A549 (cell line): ENCODE measurements around the gene PLA2G2C. TPM values are rescaled to one million over a fixed set of nuclear protein-coding genes. Genes with fewer than 3 reads are reported as not detected.

ENCODE experiments used
- ATAC-seq, 2 experiments: fragments of 200-7000 bp in 1 of 2; fragments of >200 bp in 1 of 2; cut with Nextera tagmentation in 1 of 2; cut with Tn5 transposase in 1 of 2; 3 replicates each; pipeline versions ENCODE4 v1.8.0 to v1.9.1; 2018 to 2020; ENCODE audit warnings: mild to moderate bottlenecking in 1 of 2, moderate library complexity in 1 of 2
- CTCF ChIA-PET: fragments of 300-600 bp; sonication (Branson Sonifier 250); formaldehyde crosslinking; extraction: SDS; loops from one replicate; lab custom pipeline; 2021; ENCODE audit warnings: antibody characterized with exemption, inconsistent platforms; lab: Yijun Ruan, JAX
- POLR2A ChIA-PET: fragments of 350-600 bp; formaldehyde crosslinking; extraction: SDS; loops from one replicate; lab custom pipeline; 2021; ENCODE audit warnings: antibody characterized with exemption, inconsistent platforms; lab: Yijun Ruan, JAX
- DNase-seq, 2 experiments: peaks; one replicate each; pipeline versions ENCODE4 v3.0.0 to v3.0.0-alpha.2; 2011 to 2016; ENCODE audit warnings: low read depth in 1 of 2, low spot score in 1 of 2
- FAIRE-seq: peaks from 2 replicates; lab custom pipeline; 2011; peaks lifted over from hg19 to GRCh38; lab: Jason Lieb, UNC
- H3K27ac ChIP-seq, 2 experiments: fragments of >200 bp; sonication (Bioruptor Twin); formaldehyde crosslinking; 3 replicates each; pipeline ENCODE4 v1.5.1; 2016 to 2017
- H3K4me1 ChIP-seq: fragments of >200 bp; sonication (Bioruptor Twin); formaldehyde crosslinking; 3 replicates; pipeline ENCODE4 v1.6.1; 2016
- H3K4me2 ChIP-seq: fragments of >200 bp; sonication (Bioruptor Twin); formaldehyde crosslinking; 3 replicates; pipeline ENCODE4 v1.6.1; 2016
- H3K4me3 ChIP-seq: fragments of >200 bp; sonication (Bioruptor Twin); formaldehyde crosslinking; 3 replicates; pipeline ENCODE4 v1.5.1; 2016
- H3K9me3 ChIP-seq: fragments of >200 bp; sonication (Bioruptor Twin); formaldehyde crosslinking; 3 replicates; pipeline ENCODE4 v1.6.1; 2016
- CHD2 ChIP-seq: fragments of 150-350 bp; IDR thresholded peaks from 2 replicates; pipeline ENCODE4 v1.6.1; 2014; ENCODE audit warnings: low read length; ENCODE audit not compliant: partially characterized antibody
- EHF ChIP-seq: fragments of 250-450 bp; sonication (Bioruptor Pico); IDR thresholded peaks from 2 replicates; pipeline ENCODE4 v1.5.0; 2020; ENCODE audit warnings: mild to moderate bottlenecking
- EHMT2 ChIP-seq: fragments of 200-600 bp; sonication (generic); IDR thresholded peaks from 2 replicates; pipeline ENCODE4 v1.6.1; 2016; ENCODE audit warnings: antibody characterized with exemption, low read depth, mild to moderate bottlenecking, moderate library complexity
- EP300 ChIP-seq, 2 experiments: fragments of >200 bp; sonication (Bioruptor Twin); formaldehyde crosslinking; IDR thresholded peaks; 2 replicates in 1 of 2; 3 replicates in 1 of 2; pipeline ENCODE4 v1.6.1; 2016 to 2017
- ESRRA ChIP-seq: fragments of 150-350 bp; IDR thresholded peaks from 2 replicates; pipeline ENCODE4 v1.6.1; 2014; ENCODE audit warnings: mild to moderate bottlenecking, low read length, borderline replicate concordance
- FOSB ChIP-seq: fragments of 250-450 bp; sonication (Bioruptor Pico); IDR thresholded peaks from 2 replicates; pipeline ENCODE4 v1.5.0; 2020; ENCODE audit warnings: mild to moderate bottlenecking, moderate library complexity
- FOSL2 ChIP-seq, 2 experiments: fragments of 450-650 bp in 1 of 2; fragments of >200 bp in 1 of 2; sonication (Bioruptor Twin) in 1 of 2; formaldehyde crosslinking; IDR thresholded peaks; 2 replicates each; pipeline versions ENCODE4 v1.5.0 to v1.6.1; 2016 to 2020; ENCODE audit warnings: mild to moderate bottlenecking in 1 of 2, moderate library complexity in 1 of 2
- KDM1A ChIP-seq: fragments of 200-600 bp; sonication (generic); IDR thresholded peaks from 2 replicates; pipeline ENCODE4 v1.6.1; 2016; ENCODE audit warnings: low read depth, mild to moderate bottlenecking
- POLR2A ChIP-seq: IDR thresholded peaks from 2 replicates; pipeline ENCODE4 v1.6.1; 2012; ENCODE audit warnings: mild to moderate bottlenecking, low read length
- RARB ChIP-seq: fragments of 250-450 bp; sonication (Bioruptor Pico); IDR thresholded peaks from 2 replicates; pipeline ENCODE4 v1.8.0; 2021; ENCODE audit warnings: mild to moderate bottlenecking, moderate library complexity
- RFX5 ChIP-seq: fragments of 450-650 bp; IDR thresholded peaks from 2 replicates; pipeline ENCODE4 v1.7.1; 2014; ENCODE audit warnings: antibody characterized with exemption, mild to moderate bottlenecking, moderate library complexity
- SMC3 ChIP-seq: fragments of >200 bp; sonication (Bioruptor Twin); formaldehyde crosslinking; IDR thresholded peaks from 3 replicates; pipeline ENCODE4 v1.6.1; 2018; ENCODE audit warnings: inconsistent platforms
- USF2 ChIP-seq: fragments of 450-650 bp; IDR thresholded peaks from 2 replicates; pipeline ENCODE4 v1.6.1; 2014; ENCODE audit warnings: antibody characterized with exemption
- ZFP36 ChIP-seq: fragments of 450-650 bp; IDR thresholded peaks from 2 replicates; pipeline ENCODE4 v1.6.1; 2014; ENCODE audit warnings: borderline replicate concordance; ENCODE audit not compliant: partially characterized antibody
- WGBS: methylation state at CpG from one replicate; pipeline ENCODE4 v1.1.6; 2017; ENCODE audit errors: missing lambda C conversion rate; 5-methylcytosine and 5-hydroxymethylcytosine counted together
- polyA plus RNA-seq, 4 experiments: library from polyadenylated mRNA; depleted of rRNA in 3 of 4; stranded (reverse); fragments of >200 nt; fragmentation: RNase III in 1 of 4; extraction: RNeasy Plus Mini Kit Qiagen cat#74134 plus additional on column Dnase treatment in 1 of 4; gene quantifications; 2 replicates in 3 of 4; 3 replicates in 1 of 4; pipeline ENCODE4 v1.2.3, GENCODE V29; 2011 to 2017
- TF ChIP-seq, protein P1 (sequence below): fragments of 200-600 bp; sonication (generic); IDR thresholded peaks from 2 replicates; pipeline ENCODE4 v1.6.1; 2016; ENCODE audit warnings: antibody characterized with exemption, mild to moderate bottlenecking, moderate library complexity
- TF ChIP-seq, protein P2 (sequence below): IDR thresholded peaks from 2 replicates; pipeline ENCODE4 v1.6.1; 2012
- TF ChIP-seq, protein P3 (sequence below): IDR thresholded peaks from 2 replicates; pipeline ENCODE4 v1.6.1; 2012
- TF ChIP-seq, protein P4 (sequence below): fragments of 250-450 bp; sonication (Bioruptor Pico); IDR thresholded peaks from 2 replicates; pipeline ENCODE4 v1.5.0; 2020; ENCODE audit warnings: low read depth, mild to moderate bottlenecking, moderate library complexity

The PLA2G2C gene
- polyA plus RNA-seq, 2 of the 4 experiments (the other 2 are of a cell fraction): not detected

DNA sequence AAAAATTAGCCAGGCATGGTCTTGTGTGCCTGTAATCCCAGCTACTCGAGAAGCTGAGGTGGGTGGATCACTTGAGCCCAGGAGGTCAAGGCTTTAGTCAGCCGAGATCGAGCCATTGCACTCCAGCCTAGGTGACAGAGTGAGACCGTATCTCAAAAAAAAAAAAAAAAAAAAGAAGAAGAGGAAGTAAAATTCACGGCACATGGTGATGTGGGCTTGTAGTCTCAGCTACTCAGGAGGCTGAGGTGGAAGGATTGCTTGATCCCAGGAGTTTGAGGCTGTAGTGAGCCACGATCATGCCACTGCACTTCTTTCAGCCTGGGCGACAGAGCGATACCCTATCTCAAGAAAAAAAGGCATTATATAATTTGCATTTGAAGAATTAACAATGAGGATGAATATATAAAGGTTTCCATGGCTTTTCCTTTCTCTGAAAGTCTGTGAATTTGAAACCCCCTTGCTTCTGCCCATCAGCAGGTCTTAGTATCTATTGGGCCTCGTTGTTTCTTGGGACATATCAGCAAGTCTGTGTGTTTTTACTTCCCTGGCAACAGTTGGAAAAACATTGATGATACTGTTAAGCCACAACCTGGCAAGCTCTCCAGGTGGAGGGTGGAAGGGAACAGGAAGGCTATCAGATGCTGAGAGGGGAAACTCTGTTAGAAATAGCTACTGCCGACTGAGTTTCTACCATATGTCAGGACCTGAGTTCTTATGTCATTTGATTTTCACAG lies 62.4 kb downstream of the PLA2G2C start:
- Histone ChIP-seq H3K9me3 (no peaks in the 10 kb centered on the region), H3K4me1 (peaks cover 9% of the 10 kb centered on the region; the same call in 2 of the 3 replicates), H3K27ac (no peak overlapping the region), H3K4me3 (no peak overlapping the region)
- POLR2A ChIA-PET: no interaction called here
- peak in 1 of 2 experiments; percentile 50; a peak in 3 of 6 replicates for ATAC-seq
- WGBS: 54% methylated on average over 10 of the region's 10 CpGs
- no peak for TF ChIP-seq ZFP36
- no peak for TF ChIP-seq FOSL2 (IDR thresholded peaks at IDR 0.05)
- TF ChIP-seq FOSL2 (CRISPR knock-in tag; IDR thresholded peaks at IDR 0.05): no peak
- TF ChIP-seq, protein P1, sequence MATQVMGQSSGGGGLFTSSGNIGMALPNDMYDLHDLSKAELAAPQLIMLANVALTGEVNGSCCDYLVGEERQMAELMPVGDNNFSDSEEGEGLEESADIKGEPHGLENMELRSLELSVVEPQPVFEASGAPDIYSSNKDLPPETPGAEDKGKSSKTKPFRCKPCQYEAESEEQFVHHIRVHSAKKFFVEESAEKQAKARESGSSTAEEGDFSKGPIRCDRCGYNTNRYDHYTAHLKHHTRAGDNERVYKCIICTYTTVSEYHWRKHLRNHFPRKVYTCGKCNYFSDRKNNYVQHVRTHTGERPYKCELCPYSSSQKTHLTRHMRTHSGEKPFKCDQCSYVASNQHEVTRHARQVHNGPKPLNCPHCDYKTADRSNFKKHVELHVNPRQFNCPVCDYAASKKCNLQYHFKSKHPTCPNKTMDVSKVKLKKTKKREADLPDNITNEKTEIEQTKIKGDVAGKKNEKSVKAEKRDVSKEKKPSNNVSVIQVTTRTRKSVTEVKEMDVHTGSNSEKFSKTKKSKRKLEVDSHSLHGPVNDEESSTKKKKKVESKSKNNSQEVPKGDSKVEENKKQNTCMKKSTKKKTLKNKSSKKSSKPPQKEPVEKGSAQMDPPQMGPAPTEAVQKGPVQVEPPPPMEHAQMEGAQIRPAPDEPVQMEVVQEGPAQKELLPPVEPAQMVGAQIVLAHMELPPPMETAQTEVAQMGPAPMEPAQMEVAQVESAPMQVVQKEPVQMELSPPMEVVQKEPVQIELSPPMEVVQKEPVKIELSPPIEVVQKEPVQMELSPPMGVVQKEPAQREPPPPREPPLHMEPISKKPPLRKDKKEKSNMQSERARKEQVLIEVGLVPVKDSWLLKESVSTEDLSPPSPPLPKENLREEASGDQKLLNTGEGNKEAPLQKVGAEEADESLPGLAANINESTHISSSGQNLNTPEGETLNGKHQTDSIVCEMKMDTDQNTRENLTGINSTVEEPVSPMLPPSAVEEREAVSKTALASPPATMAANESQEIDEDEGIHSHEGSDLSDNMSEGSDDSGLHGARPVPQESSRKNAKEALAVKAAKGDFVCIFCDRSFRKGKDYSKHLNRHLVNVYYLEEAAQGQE: no peak
- TF ChIP-seq, protein P2, sequence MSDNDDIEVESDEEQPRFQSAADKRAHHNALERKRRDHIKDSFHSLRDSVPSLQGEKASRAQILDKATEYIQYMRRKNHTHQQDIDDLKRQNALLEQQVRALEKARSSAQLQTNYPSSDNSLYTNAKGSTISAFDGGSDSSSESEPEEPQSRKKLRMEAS: no peak
- no peak for TF ChIP-seq POLR2A
- TF ChIP-seq EHF (CRISPR knock-in tag): no peak
- no peak for TF ChIP-seq RARB (CRISPR knock-in tag)
- no peak for TF ChIP-seq RFX5
- TF ChIP-seq, all 56 proteins: peak for 0
- DNase-seq (no peak), FAIRE-seq (no peak)
- H3K4me2 ChIP-seq: peak overlapping the region; percentile 32; the same call in 2 of the 3 replicates
- CTCF ChIA-PET: interaction anchor here (0.6 to 1.2 kb wide), 3 partner anchors 34 to 147 kb away, joined by 3 to 6 read pairs (median 5); no protein-coding TSS in a partner anchor

DNA sequence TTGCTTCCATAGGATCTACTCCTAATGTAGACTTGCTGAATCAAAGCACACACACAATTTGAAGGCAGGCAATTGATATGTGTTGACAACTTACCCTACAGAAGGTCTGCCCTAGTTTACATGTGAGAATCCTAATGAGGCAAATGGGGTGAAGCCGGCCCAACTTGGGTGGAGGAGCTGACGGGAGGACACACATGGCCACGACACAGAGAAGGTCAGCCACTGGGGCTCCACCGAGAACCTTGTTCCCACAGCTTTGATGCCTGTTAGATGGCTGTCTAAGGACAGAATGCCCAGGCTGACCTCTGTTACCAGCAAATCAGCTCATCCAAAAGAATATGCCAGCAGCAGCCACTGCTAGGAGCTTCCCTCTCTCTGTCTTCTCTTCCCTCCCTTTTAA lies 65.5 kb downstream of the PLA2G2C start:
- H3K4me2 ChIP-seq: no peak overlapping the region
- POLR2A ChIA-PET: no interaction called here
- peaks cover 9% of the 10 kb centered on the region; the same call in 2 of the 3 replicates for H3K4me1 ChIP-seq
- TF ChIP-seq, protein P3, sequence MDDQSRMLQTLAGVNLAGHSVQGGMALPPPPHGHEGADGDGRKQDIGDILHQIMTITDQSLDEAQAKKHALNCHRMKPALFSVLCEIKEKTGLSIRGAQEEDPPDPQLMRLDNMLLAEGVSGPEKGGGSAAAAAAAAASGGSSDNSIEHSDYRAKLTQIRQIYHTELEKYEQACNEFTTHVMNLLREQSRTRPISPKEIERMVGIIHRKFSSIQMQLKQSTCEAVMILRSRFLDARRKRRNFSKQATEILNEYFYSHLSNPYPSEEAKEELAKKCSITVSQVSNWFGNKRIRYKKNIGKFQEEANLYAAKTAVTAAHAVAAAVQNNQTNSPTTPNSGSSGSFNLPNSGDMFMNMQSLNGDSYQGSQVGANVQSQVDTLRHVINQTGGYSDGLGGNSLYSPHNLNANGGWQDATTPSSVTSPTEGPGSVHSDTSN: no peak
- TF ChIP-seq ESRRA: no peak
- no peak for TF ChIP-seq CHD2
- no peak for TF ChIP-seq USF2
- TF ChIP-seq KDM1A: no peak
- TF ChIP-seq EHF (CRISPR knock-in tag): no peak
- TF ChIP-seq EP300 (IDR thresholded peaks at IDR 0.05): no peak
- no peak for TF ChIP-seq EHMT2
- TF ChIP-seq, protein P4, sequence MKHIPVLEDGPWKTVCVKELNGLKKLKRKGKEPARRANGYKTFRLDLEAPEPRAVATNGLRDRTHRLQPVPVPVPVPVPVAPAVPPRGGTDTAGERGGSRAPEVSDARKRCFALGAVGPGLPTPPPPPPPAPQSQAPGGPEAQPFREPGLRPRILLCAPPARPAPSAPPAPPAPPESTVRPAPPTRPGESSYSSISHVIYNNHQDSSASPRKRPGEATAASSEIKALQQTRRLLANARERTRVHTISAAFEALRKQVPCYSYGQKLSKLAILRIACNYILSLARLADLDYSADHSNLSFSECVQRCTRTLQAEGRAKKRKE (CRISPR knock-in tag): no peak
- TF ChIP-seq FOSB (CRISPR knock-in tag): no peak
- TF ChIP-seq SMC3: no peak
- CTCF ChIA-PET: no interaction called here
- ATAC-seq (no peak), FAIRE-seq (no peak), DNase-seq (no peak)
- H3K9me3 ChIP-seq: no peaks in the 10 kb centered on the region
- WGBS: 43% methylated on average over 4 of the region's 4 CpGs
- no peak overlapping the region for H3K27ac ChIP-seq
- H3K4me3 ChIP-seq: no peak overlapping the region
